Stimulated activated CD4-positive, alpha-beta T cell treated with anti-CD3 and anti-CD28 coated beads, Interleukin-12 subunit alpha, Interleukin-12 subunit beta, amount 100 ng/mL, for 24 hours (primary cell): ENCODE results near the gene PTK6.
A peak's percentile ranks its signal among the peaks of the same experiment; 100 is the strongest.
"Not testable (repeated sequence)": the region's sequence is repeated elsewhere in the genome, so short reads cannot be mapped to it uniquely, and the experiment has no call there.

Experiments used
- DNase-seq, 2 experiments: peaks; one replicate each; pipeline ENCODE4 v3.0.0-alpha.2; 2020; ENCODE audit warnings: low read depth in 2 of 2

The PTK6 gene

GRCh38 chr20:63568986-63569949 lies 32.1 kb upstream of the PTK6 start:
- DNase-seq = no peak

GRCh38 chr20:63568170-63568981 lies 31.2 kb upstream of the PTK6 start:
- no peak for DNase-seq

- peak in 1 of 2 experiments; percentile 37 for DNase-seq
These were observed 30.4 kb upstream of the PTK6 start for GRCh38 chr20:63567386-63568169.

- no peak for DNase-seq
These were observed 29.9 kb upstream of the PTK6 start for GRCh38 chr20:63567136-63567385.

- no peak for DNase-seq
These were observed 29.4 kb upstream of the PTK6 start for GRCh38 chr20:63566395-63567135.

- no peak for DNase-seq
These were observed 28.6 kb upstream of the PTK6 start for GRCh38 chr20:63565699-63566335.

GRCh38 chr20:63565021-63565698 lies 28.0 kb upstream of the PTK6 start:
- no peak for DNase-seq

- DNase-seq = no peak
These were observed 27.0 kb upstream of the PTK6 start for GRCh38 chr20:63564036-63564810.

GRCh38 chr20:63563225-63563935 lies 26.2 kb upstream of the PTK6 start:
- no peak for DNase-seq

GRCh38 chr20:63562461-63563224 lies 25.5 kb upstream of the PTK6 start:
- no peak for DNase-seq

- no peak for DNase-seq
These were observed 24.6 kb upstream of the PTK6 start for GRCh38 chr20:63561624-63562396.

- DNase-seq = no peak
These were observed 23.9 kb upstream of the PTK6 start for GRCh38 chr20:63560856-63561609.

- no peak for DNase-seq
These were observed 23.2 kb upstream of the PTK6 start for GRCh38 chr20:63560333-63560805.

GRCh38 chr20:63559485-63560332 lies 22.5 kb upstream of the PTK6 start:
- not testable (repeated sequence) for DNase-seq

- DNase-seq = no peak
These were observed 21.8 kb upstream of the PTK6 start for GRCh38 chr20:63558804-63559484.
